Hematopoietic multipotent progenitor cell treated with erythropoietin and hydrocortisone succinate and interleukin-3 and kit ligand, for 15 days (in vitro differentiated cells): ENCODE results near the gene PLXNA1.

ENCODE experiments used
- DNase-seq: peaks from one replicate; pipeline ENCODE4 v3.0.0-alpha.2; 2015; ENCODE audit warnings: low spot score

Gene PLXNA1

GRCh38 chr3:126967386-126967785 is 15.5 kb upstream of the PLXNA1 start:
- no peak for DNase-seq

- DNase-seq: no peak
Measured at GRCh38 chr3:126968391-126969390, 14.2 kb upstream of the PLXNA1 start.

DNA sequence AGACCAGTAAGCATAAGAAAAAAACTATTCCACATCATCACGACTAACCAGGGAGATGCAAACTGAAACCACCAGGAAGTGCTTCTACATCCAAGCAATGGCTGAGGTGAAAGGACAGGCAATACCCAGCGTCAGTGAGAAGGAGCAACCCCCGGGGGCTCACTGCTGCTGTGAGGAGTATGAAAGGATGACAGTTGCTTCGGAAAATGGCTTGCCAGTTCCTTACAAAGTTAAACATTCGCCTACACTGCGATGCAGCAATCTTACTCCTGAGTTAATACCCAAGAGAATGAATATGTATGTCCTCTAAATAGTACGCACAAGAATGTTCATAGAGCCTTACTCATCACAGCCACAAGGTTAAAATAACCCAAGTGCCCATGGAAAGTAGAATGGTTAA is 13.3 kb upstream of the PLXNA1 start:
- DNase-seq: no peak

- no peak for DNase-seq
Measured at GRCh38 chr3:126970101-126970500, 12.8 kb upstream of the PLXNA1 start.

DNA sequence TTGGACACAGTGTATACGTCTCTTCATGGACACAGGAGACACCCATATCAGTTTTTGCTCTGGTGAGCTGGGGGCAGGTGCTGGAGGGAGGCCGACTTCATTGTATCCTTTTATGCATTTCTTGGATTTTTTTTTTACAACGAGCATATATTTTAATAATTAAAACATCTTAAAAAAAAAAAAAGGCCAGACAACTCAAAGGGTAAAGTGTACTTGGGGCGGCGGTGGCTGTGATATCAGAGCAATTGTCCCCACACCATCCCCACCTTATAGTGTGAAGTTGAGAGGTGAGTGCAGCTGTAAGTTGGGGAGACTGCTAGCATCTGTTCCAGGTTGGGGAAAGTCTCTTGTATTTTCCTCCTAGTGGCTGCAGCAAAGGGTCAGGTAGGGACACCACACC is 12.0 kb upstream of the PLXNA1 start:
- no peak for DNase-seq

GRCh38 chr3:126971891-126972351 is 11.0 kb upstream of the PLXNA1 start:
- no peak for DNase-seq

GRCh38 chr3:126972866-126973265 is 10.0 kb upstream of the PLXNA1 start:
- DNase-seq: no peak

GRCh38 chr3:126973814-126974213 is 9.1 kb upstream of the PLXNA1 start:
- DNase-seq: no peak

DNA sequence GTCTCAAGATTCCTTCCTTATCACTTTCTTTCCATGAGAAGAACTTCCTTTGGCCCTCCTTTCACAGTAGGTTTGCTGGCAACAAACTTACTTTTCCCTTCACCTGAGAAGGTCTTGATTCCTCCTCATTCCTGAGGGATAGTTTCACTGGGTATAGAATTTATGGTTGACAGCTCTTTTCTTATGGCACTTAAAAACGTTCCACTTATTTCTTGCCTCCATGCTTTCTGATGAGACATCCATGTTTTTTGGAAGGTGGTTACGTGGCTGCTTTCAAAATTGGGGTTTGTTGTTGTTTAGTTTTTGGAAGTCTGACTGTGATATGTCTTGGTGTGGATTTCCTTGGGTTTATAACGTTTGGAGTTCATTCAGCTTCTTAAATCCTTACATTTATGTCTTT is 8.2 kb upstream of the PLXNA1 start:
- DNase-seq: no peak

DNA sequence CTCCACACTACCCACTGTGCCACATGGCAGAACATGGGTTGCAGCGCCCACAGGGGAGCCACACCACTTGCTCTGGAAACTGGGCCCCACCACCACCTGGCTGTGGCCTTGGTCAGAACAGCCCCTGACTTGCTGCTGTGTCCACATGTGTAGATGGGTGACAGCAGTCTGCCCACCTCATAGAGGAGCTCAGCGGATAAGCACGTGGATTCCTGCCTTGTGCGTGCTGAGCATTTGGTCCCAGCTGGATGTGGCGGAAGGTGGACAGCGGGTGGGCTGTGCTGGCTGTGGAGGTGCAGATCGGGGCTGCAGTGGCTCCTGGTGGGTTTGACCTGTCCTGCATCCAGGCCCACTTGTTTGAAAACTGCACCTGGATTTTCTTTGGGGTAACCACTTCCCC is 6.0 kb upstream of the PLXNA1 start:
- no peak for DNase-seq

- DNase-seq: no peak
Measured at GRCh38 chr3:126977821-126978220, 5.1 kb upstream of the PLXNA1 start.

GRCh38 chr3:126978291-126978690 is 4.6 kb upstream of the PLXNA1 start:
- no peak for DNase-seq

DNA sequence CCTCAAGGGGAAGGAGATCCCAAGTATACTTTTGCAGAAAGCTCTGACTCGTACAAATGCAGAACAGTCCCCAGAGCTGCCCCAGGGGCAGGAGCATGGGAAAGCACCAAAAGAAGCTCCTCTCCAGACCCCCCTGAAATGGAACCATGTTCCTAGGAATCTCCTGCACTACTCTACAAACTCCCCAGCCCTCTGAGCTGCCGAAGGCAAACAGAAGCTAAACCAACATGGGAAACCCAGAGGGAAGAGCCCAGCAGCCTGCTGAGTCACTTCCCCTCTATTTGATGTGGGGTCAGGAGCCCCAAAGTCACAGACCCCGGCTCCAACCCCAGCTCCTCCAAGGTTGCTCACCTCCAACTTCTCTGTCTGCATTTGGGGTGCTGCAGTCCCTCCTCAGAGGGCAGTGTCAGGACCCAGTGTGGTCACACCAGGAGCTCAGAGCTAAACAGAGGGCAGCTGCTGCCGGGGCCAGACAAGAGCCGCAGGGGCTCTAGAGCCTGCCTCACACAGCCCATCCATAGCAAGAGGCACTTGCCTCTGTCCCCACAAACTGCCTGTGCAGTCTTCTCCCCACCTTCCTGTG is 3.8 kb upstream of the PLXNA1 start:
- DNase-seq: no peak

DNA sequence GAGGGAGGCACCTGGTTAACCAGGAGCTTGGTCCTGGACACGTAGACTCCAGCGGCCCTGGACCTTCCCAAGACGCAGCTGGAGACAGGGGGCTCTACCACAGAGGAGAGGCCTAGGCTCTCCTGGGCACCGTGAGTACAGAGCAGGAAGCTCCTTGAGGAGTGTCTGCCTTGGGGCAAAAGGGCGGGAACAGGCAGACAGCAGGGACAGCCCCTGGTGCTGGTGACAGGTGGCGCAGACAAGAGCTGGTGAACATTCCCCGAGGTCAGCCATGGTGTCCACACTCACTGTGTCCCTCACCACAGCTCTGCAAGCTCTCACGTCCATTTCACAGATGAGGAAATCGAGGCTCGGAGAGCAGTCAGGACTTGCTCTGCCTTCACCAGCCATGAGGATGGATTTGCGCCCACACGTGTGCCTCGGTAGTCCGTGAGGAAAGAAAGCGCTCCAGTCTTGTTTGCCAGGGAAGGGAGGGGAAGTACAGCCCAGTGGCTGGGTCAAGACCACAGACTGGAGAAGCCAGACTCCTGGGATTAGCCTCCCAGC is 2.6 kb upstream of the PLXNA1 start:
- no peak for DNase-seq

DNA sequence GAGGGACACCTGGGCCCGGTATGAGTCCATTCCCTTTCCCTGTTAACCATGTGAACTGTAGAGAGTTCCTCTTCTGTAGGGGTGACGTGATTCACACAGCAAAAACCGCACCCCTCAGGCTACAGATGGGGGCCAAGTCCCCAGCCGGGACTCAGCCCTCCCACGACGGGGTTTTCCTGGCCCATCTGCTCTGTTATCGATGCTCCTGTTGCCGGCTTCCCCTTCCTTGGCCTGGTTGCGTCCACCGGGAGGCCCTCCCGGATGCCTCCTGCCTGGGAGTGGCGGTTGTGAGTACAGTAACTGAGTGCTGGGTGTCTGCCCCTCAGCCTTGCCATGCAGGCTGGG is 817 bp upstream of the PLXNA1 start:
- no peak for DNase-seq

DNA sequence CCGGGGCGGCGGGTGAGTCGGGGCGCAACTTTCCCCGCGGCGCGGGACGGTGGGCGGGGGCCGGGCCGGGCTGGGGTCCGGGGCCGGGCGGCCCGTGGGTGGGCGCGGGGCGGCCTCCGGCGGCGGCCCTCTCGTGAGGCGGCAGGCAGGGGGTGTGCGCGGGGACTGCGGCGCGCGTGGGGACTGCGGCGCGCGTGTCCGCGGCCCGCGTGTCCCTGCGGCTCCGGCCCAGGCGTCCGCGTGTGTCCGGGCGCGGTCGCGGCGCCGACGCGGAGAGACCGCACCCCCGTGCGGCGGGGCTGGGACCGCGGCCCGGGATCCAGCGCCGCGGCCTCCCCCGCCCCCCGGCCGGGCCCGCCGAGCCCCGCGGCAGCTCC is 349 bp downstream of the PLXNA1 start:
- DNase-seq: no peak

GRCh38 chr3:126983653-126984390 is 907 bp downstream of the PLXNA1 start:
- no peak for DNase-seq

GRCh38 chr3:126984391-126985131 is 1.6 kb downstream of the PLXNA1 start:
- DNase-seq: no peak

DNA sequence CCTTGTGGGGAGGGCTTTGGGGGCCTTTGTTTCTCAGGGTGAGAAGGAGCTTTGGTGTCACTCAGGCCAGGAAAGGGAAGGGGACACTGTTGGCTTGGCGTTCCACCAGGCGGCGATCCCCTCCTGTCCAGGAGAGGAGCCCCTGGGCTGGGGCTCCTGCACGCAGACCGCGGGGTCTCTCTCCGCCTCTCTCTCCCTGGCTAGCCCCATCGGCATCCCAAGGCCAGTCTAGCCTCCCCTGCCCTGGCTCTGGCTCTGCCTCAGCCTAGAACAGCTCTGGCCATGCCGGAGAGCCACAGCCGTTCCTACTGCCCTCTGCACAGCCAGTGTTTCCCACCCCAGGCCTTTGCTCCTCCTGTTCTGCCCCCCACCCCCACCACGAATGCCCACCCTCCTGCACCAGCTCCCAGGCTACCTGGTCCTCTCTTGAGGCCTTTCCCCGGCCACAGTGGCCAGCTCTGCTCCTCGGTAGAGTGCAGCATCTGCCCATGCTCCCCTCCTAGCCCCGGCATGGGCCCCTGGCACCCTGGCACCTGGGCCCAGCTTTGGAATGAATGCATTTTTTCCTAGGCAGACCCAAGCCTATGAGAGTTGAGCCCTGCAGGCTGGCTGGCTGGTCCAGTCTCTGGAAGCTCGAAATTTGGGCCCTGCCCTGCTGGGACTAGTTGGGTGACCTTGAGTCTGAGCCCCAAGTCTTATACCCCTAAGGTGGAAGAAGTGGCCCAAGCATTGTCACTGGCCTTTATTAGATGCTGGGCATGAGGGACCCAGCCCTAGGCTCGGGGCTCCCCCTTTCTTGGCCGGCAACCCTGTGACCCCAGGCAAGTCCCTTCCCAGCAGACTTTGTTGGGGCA is 2.4 kb downstream of the PLXNA1 start:
- no peak for DNase-seq

- DNase-seq: peak; percentile 66
Measured at GRCh38 chr3:126986001-126986400, 3.1 kb downstream of the PLXNA1 start.

DNA sequence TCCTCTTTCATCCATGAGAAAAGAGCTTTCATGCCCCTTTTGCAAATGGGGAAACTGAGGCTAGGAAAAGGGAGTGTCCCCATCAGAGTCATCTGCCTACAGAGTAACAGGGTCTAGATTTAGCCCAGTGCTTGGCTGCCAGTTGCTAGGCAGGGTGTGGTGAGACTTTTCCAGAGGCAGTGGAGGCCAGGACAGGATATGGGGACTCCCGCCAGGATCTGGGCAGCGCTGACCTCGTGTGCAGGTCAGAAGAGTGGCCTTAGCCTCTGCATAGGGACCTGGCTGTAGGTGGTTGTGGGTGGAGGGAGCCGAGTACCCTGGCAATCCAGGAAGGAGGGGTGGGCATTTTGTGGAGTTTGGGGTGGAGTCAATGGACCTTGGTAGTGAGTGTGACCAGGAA is 4.2 kb downstream of the PLXNA1 start:
- DNase-seq: no peak
